Measurements from ENCODE around the gene CBR4. TPM values are rescaled to one million over a fixed set of nuclear protein-coding genes. Genes with fewer than 3 reads are reported as not detected.

CBR4 gene
- total RNA-seq, 1 experiment from 2014 or later = 31.6 TPM

DNA sequence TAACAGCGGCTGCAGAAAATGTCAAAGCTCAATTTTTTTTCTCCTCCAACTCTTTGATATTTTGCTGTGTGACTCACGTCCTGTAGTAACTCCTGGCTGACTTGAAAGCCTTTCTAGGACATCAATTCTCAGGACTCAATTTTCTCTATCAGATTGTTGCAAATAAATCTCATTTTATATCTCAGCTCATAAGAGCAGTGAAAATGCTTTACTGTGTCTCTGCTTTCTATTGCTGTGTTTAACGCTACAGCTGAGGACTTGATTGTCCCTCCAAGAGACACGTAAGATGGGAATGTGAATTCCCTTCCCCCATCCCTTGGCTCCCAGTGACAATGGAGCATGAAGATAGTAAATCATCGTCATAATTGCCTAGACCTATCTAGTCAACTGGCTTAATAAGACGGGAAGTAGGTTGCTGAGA is 20.5 kb upstream of the CBR4 start:
- intact Hi-C loops (cut with micrococcal nuclease; ENCODE audit: unreplicated experiment) = no loop called here
- no peak overlapping the region for H3K4me3 ChIP-seq (ENCODE audit: low read depth, low read length, poor library complexity, severe bottlenecking)
- no peak for TF ChIP-seq EZH2 (IDR thresholded peaks at IDR 0.05; ENCODE audit: borderline replicate concordance, low read depth, low read length, poor library complexity, severe bottlenecking)
- TF ChIP-seq, protein P1, sequence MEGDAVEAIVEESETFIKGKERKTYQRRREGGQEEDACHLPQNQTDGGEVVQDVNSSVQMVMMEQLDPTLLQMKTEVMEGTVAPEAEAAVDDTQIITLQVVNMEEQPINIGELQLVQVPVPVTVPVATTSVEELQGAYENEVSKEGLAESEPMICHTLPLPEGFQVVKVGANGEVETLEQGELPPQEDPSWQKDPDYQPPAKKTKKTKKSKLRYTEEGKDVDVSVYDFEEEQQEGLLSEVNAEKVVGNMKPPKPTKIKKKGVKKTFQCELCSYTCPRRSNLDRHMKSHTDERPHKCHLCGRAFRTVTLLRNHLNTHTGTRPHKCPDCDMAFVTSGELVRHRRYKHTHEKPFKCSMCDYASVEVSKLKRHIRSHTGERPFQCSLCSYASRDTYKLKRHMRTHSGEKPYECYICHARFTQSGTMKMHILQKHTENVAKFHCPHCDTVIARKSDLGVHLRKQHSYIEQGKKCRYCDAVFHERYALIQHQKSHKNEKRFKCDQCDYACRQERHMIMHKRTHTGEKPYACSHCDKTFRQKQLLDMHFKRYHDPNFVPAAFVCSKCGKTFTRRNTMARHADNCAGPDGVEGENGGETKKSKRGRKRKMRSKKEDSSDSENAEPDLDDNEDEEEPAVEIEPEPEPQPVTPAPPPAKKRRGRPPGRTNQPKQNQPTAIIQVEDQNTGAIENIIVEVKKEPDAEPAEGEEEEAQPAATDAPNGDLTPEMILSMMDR (conservative IDR thresholded peaks at IDR 0.05; ENCODE audit: low read depth, low read length) = no peak
- BruUV-seq (replicated peaks) = no TSS peak
- H3K27ac ChIP-seq (ENCODE audit: low read depth, low read length, poor library complexity, severe bottlenecking) = no peak overlapping the region
- CTCF ChIA-PET = no interaction called here
- H3K27me3 ChIP-seq (replicated peaks; ENCODE audit: insufficient read depth, low read depth, low read length, poor library complexity) = no peaks in the 10 kb centered on the region
- H3K9me3 ChIP-seq (ENCODE audit: low read depth, low read length, poor library complexity, severe bottlenecking) = no peaks in the 10 kb centered on the region
- DNase-seq (ENCODE audit: low spot score) = peak; percentile 40
- H3K36me3 ChIP-seq (ENCODE audit: insufficient read depth, low read length, poor library complexity, severe bottlenecking) = no peaks in the 10 kb centered on the region
- peaks cover 11% of the 10 kb centered on the region for H3K4me1 ChIP-seq (ENCODE audit: insufficient read depth, low read length, poor library complexity, severe bottlenecking)
- POLR2A ChIA-PET (ENCODE audit: low non-redundant PET) = interaction anchor here (0.7 kb wide), 1 partner anchor 24 kb away, joined by 5 read pairs; no protein-coding TSS in a partner anchor

GRCh38 chr4:169029947-169030346 is 19.9 kb upstream of the CBR4 start:
- no TSS peak for BruUV-seq (replicated peaks)
- Histone ChIP-seq H3K9me3 (ENCODE audit: low read depth, low read length, poor library complexity, severe bottlenecking) (no peaks in the 10 kb centered on the region), H3K27ac (ENCODE audit: low read depth, low read length, poor library complexity, severe bottlenecking) (no peak overlapping the region), H3K36me3 (ENCODE audit: insufficient read depth, low read length, poor library complexity, severe bottlenecking) (no peaks in the 10 kb centered on the region), H3K27me3 (replicated peaks; ENCODE audit: insufficient read depth, low read depth, low read length, poor library complexity) (no peaks in the 10 kb centered on the region), H3K4me1 (ENCODE audit: insufficient read depth, low read length, poor library complexity, severe bottlenecking) (peaks cover 11% of the 10 kb centered on the region), H3K4me3 (ENCODE audit: low read depth, low read length, poor library complexity, severe bottlenecking) (no peak overlapping the region)
- CTCF ChIA-PET = no interaction called here
- TF ChIP-seq, protein P1 (conservative IDR thresholded peaks at IDR 0.05; ENCODE audit: low read depth, low read length) = no peak
- no peak for TF ChIP-seq EZH2 (IDR thresholded peaks at IDR 0.05; ENCODE audit: borderline replicate concordance, low read depth, low read length, poor library complexity, severe bottlenecking)
- POLR2A ChIA-PET (ENCODE audit: low non-redundant PET) = no interaction called here
- no peak for DNase-seq (ENCODE audit: low spot score)
- intact Hi-C loops (cut with micrococcal nuclease; ENCODE audit: unreplicated experiment) = no loop called here

GRCh38 chr4:169027663-169028062 is 17.6 kb upstream of the CBR4 start:
- POLR2A ChIA-PET (ENCODE audit: low non-redundant PET) = no interaction called here
- no peak for DNase-seq (ENCODE audit: low spot score)
- intact Hi-C loops (cut with micrococcal nuclease; ENCODE audit: unreplicated experiment) = loop anchor here (2.0 kb wide), 1 partner anchor 243 kb away; the partner anchor contains the start of gene SH3RF1

More at GRCh38 chr4:169027663-169028062, 17.6 kb upstream of the CBR4 start:
- BruUV-seq (replicated peaks) = no TSS peak
- H3K27ac ChIP-seq (ENCODE audit: low read depth, low read length, poor library complexity, severe bottlenecking) = no peak overlapping the region
- no peaks in the 10 kb centered on the region for H3K9me3 ChIP-seq (ENCODE audit: low read depth, low read length, poor library complexity, severe bottlenecking)
- CTCF ChIA-PET = no interaction called here
- H3K4me1 ChIP-seq (ENCODE audit: insufficient read depth, low read length, poor library complexity, severe bottlenecking) = peaks cover 11% of the 10 kb centered on the region
- TF ChIP-seq EZH2 (IDR thresholded peaks at IDR 0.05; ENCODE audit: borderline replicate concordance, low read depth, low read length, poor library complexity, severe bottlenecking) = no peak
- TF ChIP-seq, protein P1 (conservative IDR thresholded peaks at IDR 0.05; ENCODE audit: low read depth, low read length) = no peak
- H3K36me3 ChIP-seq (ENCODE audit: insufficient read depth, low read length, poor library complexity, severe bottlenecking) = no peaks in the 10 kb centered on the region
- H3K4me3 ChIP-seq (ENCODE audit: low read depth, low read length, poor library complexity, severe bottlenecking) = no peak overlapping the region
- no peaks in the 10 kb centered on the region for H3K27me3 ChIP-seq (replicated peaks; ENCODE audit: insufficient read depth, low read depth, low read length, poor library complexity)

Measured in A673 (cell line).